SK-N-SH treated with all-trans-retinoic acid at 6 μM for 48 hours (cell line): ENCODE measurements around the gene UCK1.

ENCODE experiments used
- ATAC-seq: fragments of 200-7000 bp; cut with Tn5 transposase; 3 replicates; pipeline ENCODE4 v1.9.1; 2020; ENCODE audit warnings: mild to moderate bottlenecking, moderate library complexity
- ARNTL ChIP-seq: fragments of 450-650 bp; formaldehyde crosslinking; IDR thresholded peaks from 2 replicates; pipeline ENCODE4 v1.5.0; 2020; ENCODE audit warnings: low read depth, mild to moderate bottlenecking, moderate library complexity, borderline replicate concordance
- BACH2 ChIP-seq: fragments of 250-450 bp; sonication (Bioruptor Pico); IDR thresholded peaks from 2 replicates; pipeline ENCODE4 v1.9.0; 2021; ENCODE audit warnings: mild to moderate bottlenecking, borderline replicate concordance
- ESRRG ChIP-seq: fragments of 250-450 bp; sonication (Bioruptor Pico); IDR thresholded peaks from 2 replicates; pipeline ENCODE4 v1.6.1; 2021; ENCODE audit warnings: mild to moderate bottlenecking
- GLIS3 ChIP-seq: fragments of 250-450 bp; sonication (Bioruptor Pico); IDR thresholded peaks from 2 replicates; pipeline ENCODE4 v1.5.0; 2020; ENCODE audit warnings: mild to moderate bottlenecking, moderate library complexity
- ISL1 ChIP-seq: fragments of 250-450 bp; sonication (Bioruptor Pico); IDR thresholded peaks from 2 replicates; pipeline ENCODE4 v2.1.2; 2022; ENCODE audit warnings: mild to moderate bottlenecking, moderate library complexity
- OSR1 ChIP-seq: fragments of 250-450 bp; sonication (Bioruptor Pico); IDR thresholded peaks from 2 replicates; pipeline ENCODE4 v1.8.0; 2022; ENCODE audit warnings: moderate library complexity, mild to moderate bottlenecking, inconsistent platforms
- PPARA ChIP-seq: fragments of 250-450 bp; sonication (Bioruptor Pico); IDR thresholded peaks from 2 replicates; pipeline ENCODE4 v1.5.0; 2020; ENCODE audit warnings: mild to moderate bottlenecking, borderline replicate concordance
- RARB ChIP-seq: fragments of 250-450 bp; sonication (Bioruptor Pico); IDR thresholded peaks from 2 replicates; pipeline ENCODE4 v1.8.0; 2021; ENCODE audit warnings: mild to moderate bottlenecking, moderate library complexity
- SNAI2 ChIP-seq: fragments of 250-450 bp; sonication (Bioruptor Pico); IDR thresholded peaks from 2 replicates; pipeline ENCODE4 v1.5.0; 2020; ENCODE audit warnings: mild to moderate bottlenecking, moderate library complexity
- TOX ChIP-seq: fragments of 250-450 bp; sonication (Bioruptor Pico); IDR thresholded peaks from 2 replicates; pipeline ENCODE4 v1.8.0; 2021; ENCODE audit warnings: mild to moderate bottlenecking, moderate library complexity, borderline replicate concordance
- ZC3H10 ChIP-seq: fragments of 250-450 bp; sonication (Bioruptor Pico); IDR thresholded peaks from 2 replicates; pipeline ENCODE4 v1.5.1; 2021; ENCODE audit warnings: mild to moderate bottlenecking, moderate library complexity
- ZFP30 ChIP-seq: fragments of 450-650 bp; formaldehyde crosslinking; IDR thresholded peaks from 2 replicates; pipeline ENCODE4 v1.5.0; 2022; ENCODE audit warnings: mild to moderate bottlenecking, moderate library complexity
- ZNF565 ChIP-seq: fragments of 450-650 bp; formaldehyde crosslinking; conservative IDR thresholded peaks from 2 replicates; pipeline ENCODE4 v1.5.0; 2020; ENCODE audit warnings: low read depth, mild to moderate bottlenecking, moderate library complexity
- ZNF70 ChIP-seq: fragments of 450-650 bp; formaldehyde crosslinking; IDR thresholded peaks from 2 replicates; pipeline ENCODE4 v1.5.0; 2020; ENCODE audit warnings: mild to moderate bottlenecking, moderate library complexity
- ZNF8 ChIP-seq: fragments of 450-650 bp; formaldehyde crosslinking; IDR thresholded peaks from 2 replicates; pipeline ENCODE4 v1.5.0; 2020; ENCODE audit warnings: mild to moderate bottlenecking, moderate library complexity
- TF ChIP-seq, protein P1 (sequence below): fragments of 250-450 bp; sonication (Bioruptor Pico); IDR thresholded peaks from 2 replicates; pipeline ENCODE4 v1.8.0; 2021; ENCODE audit warnings: low read depth, mild to moderate bottlenecking, moderate library complexity, borderline replicate concordance
- TF ChIP-seq, protein P2 (sequence below): fragments of 250-450 bp; sonication (Bioruptor Pico); IDR thresholded peaks from 2 replicates; pipeline ENCODE4 v1.5.1; 2021; ENCODE audit warnings: mild to moderate bottlenecking, moderate library complexity
- TF ChIP-seq, protein P3 (sequence below): fragments of 250-450 bp; sonication (Bioruptor Pico); IDR thresholded peaks from 2 replicates; pipeline ENCODE4 v1.8.0; 2020; ENCODE audit warnings: mild to moderate bottlenecking, moderate library complexity, borderline replicate concordance
- TF ChIP-seq, protein P4 (sequence below): fragments of 250-450 bp; sonication (Bioruptor Pico); IDR thresholded peaks from 2 replicates; pipeline ENCODE4 v1.5.0; 2020; ENCODE audit warnings: mild to moderate bottlenecking, moderate library complexity
- TF ChIP-seq, protein P5 (sequence below): fragments of 250-450 bp; sonication (Bioruptor Pico); IDR thresholded peaks from 2 replicates; pipeline ENCODE4 v1.5.1; 2020; ENCODE audit warnings: low read depth, mild to moderate bottlenecking, moderate library complexity

Gene UCK1

DNA sequence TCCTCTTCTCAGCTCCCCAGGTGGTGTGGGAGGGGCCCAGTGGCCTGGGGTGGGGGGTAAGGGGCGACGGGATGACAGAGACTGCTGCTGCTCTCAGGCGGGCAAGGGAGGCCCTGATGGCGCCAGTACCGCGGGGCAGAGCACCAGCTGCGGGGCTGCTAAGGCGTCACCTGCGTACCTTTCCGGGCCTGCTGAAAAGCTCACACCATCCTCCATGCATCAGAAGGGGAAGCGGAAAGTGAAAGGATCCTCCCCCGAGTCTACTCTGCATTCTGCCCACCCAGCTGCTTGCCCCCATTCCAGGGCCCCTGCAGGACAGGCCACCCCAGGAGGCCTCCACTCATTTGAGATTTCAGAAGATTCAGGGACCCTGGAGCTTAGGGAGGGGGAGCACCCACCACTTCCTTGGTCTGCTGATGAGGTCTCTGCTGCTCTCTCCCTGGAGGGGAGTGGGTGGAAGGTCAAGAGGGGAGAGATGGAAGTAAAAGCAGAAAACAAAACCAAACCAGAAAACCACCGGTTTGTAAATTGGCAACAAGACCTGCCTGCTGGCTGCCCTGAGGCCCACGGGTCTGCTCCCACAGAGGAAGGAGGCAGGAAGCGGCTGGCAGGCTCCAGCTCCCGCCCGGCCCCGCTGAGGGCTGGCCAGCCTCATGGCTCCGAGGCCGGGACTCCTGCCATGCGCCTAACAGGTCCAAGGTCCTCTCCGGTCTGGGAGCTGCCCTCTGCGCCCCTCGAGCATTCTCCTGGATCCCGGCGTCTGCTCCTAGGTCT is 47.9 kb upstream of the UCK1 start:
- no peak for ATAC-seq
- TF ChIP-seq, protein P1, sequence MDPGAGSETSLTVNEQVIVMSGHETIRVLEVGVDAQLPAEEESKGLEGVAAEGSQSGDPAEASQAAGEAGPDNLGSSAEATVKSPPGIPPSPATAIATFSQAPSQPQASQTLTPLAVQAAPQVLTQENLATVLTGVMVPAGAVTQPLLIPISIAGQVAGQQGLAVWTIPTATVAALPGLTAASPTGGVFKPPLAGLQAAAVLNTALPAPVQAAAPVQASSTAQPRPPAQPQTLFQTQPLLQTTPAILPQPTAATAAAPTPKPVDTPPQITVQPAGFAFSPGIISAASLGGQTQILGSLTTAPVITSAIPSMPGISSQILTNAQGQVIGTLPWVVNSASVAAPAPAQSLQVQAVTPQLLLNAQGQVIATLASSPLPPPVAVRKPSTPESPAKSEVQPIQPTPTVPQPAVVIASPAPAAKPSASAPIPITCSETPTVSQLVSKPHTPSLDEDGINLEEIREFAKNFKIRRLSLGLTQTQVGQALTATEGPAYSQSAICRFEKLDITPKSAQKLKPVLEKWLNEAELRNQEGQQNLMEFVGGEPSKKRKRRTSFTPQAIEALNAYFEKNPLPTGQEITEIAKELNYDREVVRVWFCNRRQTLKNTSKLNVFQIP, result no peak
- no peak for TF ChIP-seq GLIS3 (CRISPR knock-in tag)
- TF ChIP-seq, protein P2, sequence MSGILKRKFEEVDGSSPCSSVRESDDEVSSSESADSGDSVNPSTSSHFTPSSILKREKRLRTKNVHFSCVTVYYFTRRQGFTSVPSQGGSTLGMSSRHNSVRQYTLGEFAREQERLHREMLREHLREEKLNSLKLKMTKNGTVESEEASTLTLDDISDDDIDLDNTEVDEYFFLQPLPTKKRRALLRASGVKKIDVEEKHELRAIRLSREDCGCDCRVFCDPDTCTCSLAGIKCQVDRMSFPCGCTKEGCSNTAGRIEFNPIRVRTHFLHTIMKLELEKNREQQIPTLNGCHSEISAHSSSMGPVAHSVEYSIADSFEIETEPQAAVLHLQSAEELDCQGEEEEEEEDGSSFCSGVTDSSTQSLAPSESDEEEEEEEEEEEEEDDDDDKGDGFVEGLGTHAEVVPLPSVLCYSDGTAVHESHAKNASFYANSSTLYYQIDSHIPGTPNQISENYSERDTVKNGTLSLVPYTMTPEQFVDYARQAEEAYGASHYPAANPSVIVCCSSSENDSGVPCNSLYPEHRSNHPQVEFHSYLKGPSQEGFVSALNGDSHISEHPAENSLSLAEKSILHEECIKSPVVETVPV (CRISPR knock-in tag), result no peak
- TF ChIP-seq ARNTL (CRISPR knock-in tag), result no peak
- TF ChIP-seq, all 23 proteins: peak for 0

DNA sequence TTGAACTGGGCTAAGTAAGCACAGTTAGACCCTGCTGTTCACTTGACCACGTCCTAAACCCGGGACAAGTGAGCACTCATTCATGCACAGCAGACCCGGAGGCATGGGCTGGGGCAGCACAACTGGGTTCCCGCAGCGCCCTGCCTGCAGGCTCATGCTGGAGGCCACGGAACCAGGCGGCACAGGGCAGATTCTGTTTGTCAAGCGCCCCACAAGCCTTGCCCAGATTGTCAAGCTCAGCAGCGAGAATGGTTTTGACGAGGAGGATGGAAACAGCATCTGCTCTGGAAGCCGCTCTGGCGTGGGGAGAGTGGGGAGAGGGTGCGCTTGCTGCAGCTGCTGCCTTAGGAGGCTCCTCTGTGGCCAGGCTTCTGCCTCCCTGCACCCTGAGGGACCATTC is 47.0 kb upstream of the UCK1 start:
- no peak for ATAC-seq
- no peak for TF ChIP-seq TOX
- no peak for TF ChIP-seq ZFP30 (CRISPR knock-in tag)
- TF ChIP-seq, protein P3, sequence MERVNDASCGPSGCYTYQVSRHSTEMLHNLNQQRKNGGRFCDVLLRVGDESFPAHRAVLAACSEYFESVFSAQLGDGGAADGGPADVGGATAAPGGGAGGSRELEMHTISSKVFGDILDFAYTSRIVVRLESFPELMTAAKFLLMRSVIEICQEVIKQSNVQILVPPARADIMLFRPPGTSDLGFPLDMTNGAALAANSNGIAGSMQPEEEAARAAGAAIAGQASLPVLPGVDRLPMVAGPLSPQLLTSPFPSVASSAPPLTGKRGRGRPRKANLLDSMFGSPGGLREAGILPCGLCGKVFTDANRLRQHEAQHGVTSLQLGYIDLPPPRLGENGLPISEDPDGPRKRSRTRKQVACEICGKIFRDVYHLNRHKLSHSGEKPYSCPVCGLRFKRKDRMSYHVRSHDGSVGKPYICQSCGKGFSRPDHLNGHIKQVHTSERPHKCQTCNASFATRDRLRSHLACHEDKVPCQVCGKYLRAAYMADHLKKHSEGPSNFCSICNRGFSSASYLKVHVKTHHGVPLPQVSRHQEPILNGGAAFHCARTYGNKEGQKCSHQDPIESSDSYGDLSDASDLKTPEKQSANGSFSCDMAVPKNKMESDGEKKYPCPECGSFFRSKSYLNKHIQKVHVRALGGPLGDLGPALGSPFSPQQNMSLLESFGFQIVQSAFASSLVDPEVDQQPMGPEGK (CRISPR knock-in tag), result no peak
- no peak for TF ChIP-seq ARNTL (CRISPR knock-in tag)
- TF ChIP-seq RARB, result no peak
- TF ChIP-seq OSR1 (CRISPR knock-in tag), result no peak
- no peak for TF ChIP-seq PPARA
- TF ChIP-seq, protein P2 (CRISPR knock-in tag), result no peak
- TF ChIP-seq SNAI2 (CRISPR knock-in tag), result no peak
- TF ChIP-seq ZNF565 (CRISPR knock-in tag), result no peak
- TF ChIP-seq BACH2, result no peak
- TF ChIP-seq, protein P4, sequence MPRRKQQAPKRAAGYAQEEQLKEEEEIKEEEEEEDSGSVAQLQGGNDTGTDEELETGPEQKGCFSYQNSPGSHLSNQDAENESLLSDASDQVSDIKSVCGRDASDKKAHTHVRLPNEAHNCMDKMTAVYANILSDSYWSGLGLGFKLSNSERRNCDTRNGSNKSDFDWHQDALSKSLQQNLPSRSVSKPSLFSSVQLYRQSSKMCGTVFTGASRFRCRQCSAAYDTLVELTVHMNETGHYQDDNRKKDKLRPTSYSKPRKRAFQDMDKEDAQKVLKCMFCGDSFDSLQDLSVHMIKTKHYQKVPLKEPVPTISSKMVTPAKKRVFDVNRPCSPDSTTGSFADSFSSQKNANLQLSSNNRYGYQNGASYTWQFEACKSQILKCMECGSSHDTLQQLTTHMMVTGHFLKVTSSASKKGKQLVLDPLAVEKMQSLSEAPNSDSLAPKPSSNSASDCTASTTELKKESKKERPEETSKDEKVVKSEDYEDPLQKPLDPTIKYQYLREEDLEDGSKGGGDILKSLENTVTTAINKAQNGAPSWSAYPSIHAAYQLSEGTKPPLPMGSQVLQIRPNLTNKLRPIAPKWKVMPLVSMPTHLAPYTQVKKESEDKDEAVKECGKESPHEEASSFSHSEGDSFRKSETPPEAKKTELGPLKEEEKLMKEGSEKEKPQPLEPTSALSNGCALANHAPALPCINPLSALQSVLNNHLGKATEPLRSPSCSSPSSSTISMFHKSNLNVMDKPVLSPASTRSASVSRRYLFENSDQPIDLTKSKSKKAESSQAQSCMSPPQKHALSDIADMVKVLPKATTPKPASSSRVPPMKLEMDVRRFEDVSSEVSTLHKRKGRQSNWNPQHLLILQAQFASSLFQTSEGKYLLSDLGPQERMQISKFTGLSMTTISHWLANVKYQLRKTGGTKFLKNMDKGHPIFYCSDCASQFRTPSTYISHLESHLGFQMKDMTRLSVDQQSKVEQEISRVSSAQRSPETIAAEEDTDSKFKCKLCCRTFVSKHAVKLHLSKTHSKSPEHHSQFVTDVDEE, result no peak
- TF ChIP-seq ZC3H10 (CRISPR knock-in tag), result no peak
- TF ChIP-seq, protein P1, result no peak
- no peak for TF ChIP-seq ZNF8
- no peak for TF ChIP-seq ZNF70 (CRISPR knock-in tag)
- no peak for TF ChIP-seq ESRRG (CRISPR knock-in tag)
- TF ChIP-seq, protein P5, sequence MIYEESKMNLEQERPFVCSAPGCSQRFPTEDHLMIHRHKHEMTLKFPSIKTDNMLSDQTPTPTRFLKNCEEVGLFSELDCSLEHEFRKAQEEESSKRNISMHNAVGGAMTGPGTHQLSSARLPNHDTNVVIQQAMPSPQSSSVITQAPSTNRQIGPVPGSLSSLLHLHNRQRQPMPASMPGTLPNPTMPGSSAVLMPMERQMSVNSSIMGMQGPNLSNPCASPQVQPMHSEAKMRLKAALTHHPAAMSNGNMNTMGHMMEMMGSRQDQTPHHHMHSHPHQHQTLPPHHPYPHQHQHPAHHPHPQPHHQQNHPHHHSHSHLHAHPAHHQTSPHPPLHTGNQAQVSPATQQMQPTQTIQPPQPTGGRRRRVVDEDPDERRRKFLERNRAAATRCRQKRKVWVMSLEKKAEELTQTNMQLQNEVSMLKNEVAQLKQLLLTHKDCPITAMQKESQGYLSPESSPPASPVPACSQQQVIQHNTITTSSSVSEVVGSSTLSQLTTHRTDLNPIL (CRISPR knock-in tag), result no peak
- TF ChIP-seq ISL1 (CRISPR knock-in tag), result no peak
